ENCODE data around the gene MACROD2. TPM values are rescaled to one million over a fixed set of nuclear protein-coding genes. Genes with fewer than 3 reads are reported as not detected.

Gene MACROD2
- total RNA-seq, 1 experiment from 2014 or later, result 1.6 TPM

GRCh38 chr20:15594158-15594695 is 1598.9 kb downstream of the MACROD2 start:
- no peak overlapping the region for H3K4me3 Mint-ChIP-seq
- Histone ChIP-seq H4K91ac (ENCODE audit: insufficient read length, low read depth, low read length) (no peak overlapping the region), H3K4me1 (ENCODE audit: insufficient read depth, low read length) (no peaks in the 10 kb centered on the region), H3K79me2 (ENCODE audit: insufficient read depth, low read length) (no peaks in the 10 kb centered on the region), H3K27ac (ENCODE audit: insufficient read length, low read depth, low read length) (no peak overlapping the region), H3K4me2 (ENCODE audit: insufficient read depth, insufficient read length, low read length) (no peak overlapping the region), H2AFZ (ENCODE audit: low read length) (no peak overlapping the region), H3K4ac (ENCODE audit: low read depth, low read length) (no peak overlapping the region), H3K23ac (ENCODE audit: insufficient read length, low read depth, low read length) (no peak overlapping the region), H2BK15ac (ENCODE audit: low read depth, low read length) (no peak overlapping the region), H3K9ac (ENCODE audit: extremely low read depth, insufficient read length, low read length) (no peak overlapping the region), H3K9me3 (ENCODE audit: control insufficient read depth, low read depth, low read length) (no peaks in the 10 kb centered on the region), H4K8ac (replicated peaks; ENCODE audit: insufficient read length, low read depth, low read length) (no peak overlapping the region), H3K14ac (ENCODE audit: insufficient read depth, low read length) (no peak overlapping the region), H2BK5ac (ENCODE audit: insufficient read length, low read length) (no peak overlapping the region), H3K79me1 (ENCODE audit: insufficient read depth, low read depth, low read length, poor library complexity, severe bottlenecking) (no peaks in the 10 kb centered on the region), H3T11ph (ENCODE audit: low read length) (no peak overlapping the region), H4K5ac (ENCODE audit: insufficient read length, low read depth, low read length) (no peak overlapping the region), H4K20me1 (ENCODE audit: control insufficient read depth, insufficient read depth, insufficient read length) (no peaks in the 10 kb centered on the region), H2AK5ac (ENCODE audit: insufficient read length, low read length) (no peak overlapping the region), H3K18ac (ENCODE audit: insufficient read length, low read depth, low read length) (no peak overlapping the region), H3K23me2 (ENCODE audit: insufficient read length, low read depth, low read length, poor library complexity, severe bottlenecking) (no peaks in the 10 kb centered on the region), H3K56ac (ENCODE audit: insufficient read length, low read depth, low read length) (no peak overlapping the region), H2BK20ac (ENCODE audit: low read depth, low read length, poor library complexity, severe bottlenecking) (no peak overlapping the region), H2BK120ac (ENCODE audit: low read depth, low read length, poor library complexity, severe bottlenecking) (no peak overlapping the region), H3K27me3 (ENCODE audit: insufficient read depth, low read length) (no peaks in the 10 kb centered on the region), H2BK12ac (ENCODE audit: insufficient read length, low read depth, low read length) (no peak overlapping the region)
- peaks cover 0 to 5% (median 2%) of the 10 kb centered on the region in 3 experiments; a peak in 2 of 7 replicates for H3K36me3 Mint-ChIP-seq (ENCODE audit: insufficient read depth in 1 of 3, low read depth in 3 of 3)
- no peak for DNase-seq
- no CpG with 5 or more reads among the region's 2 CpGs for WGBS (ENCODE audit: extremely low coverage, insufficient read length, low lambda C conversion rate)
- no peaks in the 10 kb centered on the region for H3K27me3 Mint-ChIP-seq (ENCODE audit: low read depth)
- peaks cover 0 to 4% of the 10 kb centered on the region in 2 experiments; a peak in 1 of 4 replicates for H3K4me1 Mint-ChIP-seq
- no peaks in the 10 kb centered on the region for H3K9me3 Mint-ChIP-seq
- no peak for TF ChIP-seq CTCF (conservative IDR thresholded peaks at IDR 0.05)
- H3K27ac Mint-ChIP-seq, result no peak overlapping the region

Data from H9 (cell line).